ENCODE measurements around the gene SSH2.
"Not testable (repeated sequence)": the region's sequence is repeated elsewhere in the genome, so short reads cannot be mapped to it uniquely, and the experiment has no call there.

Gene SSH2

GRCh38 chr17:29749045-29749825 is 180.8 kb downstream of the SSH2 start:
- no peak for DNase-seq

DNA sequence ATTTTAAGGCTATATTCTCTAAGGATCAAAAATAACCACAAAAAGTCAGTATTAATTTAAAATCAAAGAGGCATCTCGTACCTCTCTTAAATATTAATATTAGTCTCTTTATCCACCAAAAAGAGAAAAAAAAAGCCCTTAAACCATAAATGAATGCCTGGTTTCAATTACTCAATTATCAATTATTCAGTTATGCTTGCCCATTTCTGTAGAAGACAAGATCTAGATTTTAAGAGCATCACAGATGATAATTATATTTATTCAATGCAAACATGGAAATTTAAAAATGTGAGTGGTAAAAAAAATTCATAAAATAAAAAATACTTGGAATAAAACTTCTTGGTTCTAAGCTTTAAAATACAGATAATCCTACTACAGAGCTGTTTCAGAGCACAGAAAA is 181.6 kb downstream of the SSH2 start:
- DNase-seq, result no peak

DNA sequence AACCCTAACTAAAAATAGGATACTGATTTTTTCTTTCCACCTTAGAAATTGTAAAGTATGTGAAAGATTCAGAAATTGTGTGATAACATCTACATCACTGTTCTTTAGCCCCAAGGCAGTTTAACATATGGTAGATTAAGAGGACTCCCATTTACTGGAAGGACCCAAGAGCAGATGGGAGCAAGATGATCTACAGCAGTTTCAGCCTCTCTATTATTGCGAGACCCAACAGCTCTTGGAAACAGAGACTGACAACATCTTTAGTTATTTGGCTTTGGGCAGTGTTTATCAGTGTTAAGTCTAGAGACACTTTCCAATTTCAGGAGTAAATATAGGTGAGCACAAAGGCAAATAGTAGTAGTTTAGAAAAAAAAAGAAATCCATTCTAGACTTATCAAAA is 182.4 kb downstream of the SSH2 start:
- no peak for DNase-seq

GRCh38 chr17:29746669-29747068 is 183.4 kb downstream of the SSH2 start:
- no peak for DNase-seq

GRCh38 chr17:29744121-29744520 is 185.9 kb downstream of the SSH2 start:
- no peak for DNase-seq

DNA sequence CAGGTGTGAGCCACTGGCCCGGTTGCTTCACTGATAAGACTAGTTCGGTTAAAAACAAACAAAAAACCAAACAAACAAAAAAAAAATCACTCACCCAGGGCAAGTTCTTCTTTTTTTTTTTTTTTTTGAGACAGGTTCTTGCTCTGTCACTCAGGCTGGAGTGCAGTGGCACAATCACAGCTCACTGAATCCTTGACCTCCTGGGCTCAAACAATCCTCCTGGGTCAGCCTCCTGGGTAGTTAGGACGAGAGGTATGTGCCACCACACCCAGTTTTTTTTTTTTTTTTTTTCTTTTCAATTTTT is 187.9 kb downstream of the SSH2 start:
- DNase-seq, result no peak

GRCh38 chr17:29740017-29740416 is 190.0 kb downstream of the SSH2 start:
- peak in 4 of 58 donors; percentile 6 to 23 (median 16) for DNase-seq

DNA sequence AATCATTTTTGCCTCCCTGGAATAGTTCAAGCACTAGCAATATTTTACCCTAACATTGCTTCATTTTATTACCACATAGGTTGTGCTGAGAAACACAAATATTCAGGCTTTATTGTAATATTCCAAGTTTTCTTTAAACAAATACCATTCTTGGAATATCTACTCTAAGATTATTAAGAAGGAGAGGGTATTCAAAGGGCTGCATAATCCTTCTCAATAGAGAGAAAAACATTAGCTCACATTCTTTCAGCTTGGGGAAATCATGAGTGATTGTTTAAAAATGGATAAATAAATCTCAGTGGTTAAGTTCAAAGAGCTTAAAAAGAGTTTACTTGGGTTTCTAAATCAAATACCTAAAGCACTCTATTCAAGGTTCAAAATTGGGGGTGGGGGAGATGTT is 195.4 kb downstream of the SSH2 start:
- no peak for DNase-seq

- DNase-seq, result no peak
Observed at GRCh38 chr17:29733166-29733565, 196.9 kb downstream of the SSH2 start.

DNA sequence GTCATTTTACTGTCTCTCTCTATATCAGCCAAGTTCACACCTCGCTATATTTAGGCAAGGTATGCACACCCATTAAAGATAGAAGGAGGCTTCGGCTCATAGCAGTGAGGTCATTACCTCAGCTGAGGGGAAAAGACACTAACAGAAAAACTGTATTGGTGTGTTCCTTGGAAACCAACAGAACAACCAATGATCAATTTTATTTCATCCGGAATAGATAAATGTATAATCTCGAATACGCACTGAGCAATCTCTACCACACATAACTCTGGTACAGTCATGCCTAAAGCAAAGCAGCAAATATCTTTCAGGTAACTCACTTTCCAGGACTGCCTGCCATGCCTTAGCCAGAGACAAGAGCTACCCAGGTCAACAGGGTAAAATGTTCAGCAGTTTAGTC is 197.4 kb downstream of the SSH2 start:
- DNase-seq, result no peak

DNA sequence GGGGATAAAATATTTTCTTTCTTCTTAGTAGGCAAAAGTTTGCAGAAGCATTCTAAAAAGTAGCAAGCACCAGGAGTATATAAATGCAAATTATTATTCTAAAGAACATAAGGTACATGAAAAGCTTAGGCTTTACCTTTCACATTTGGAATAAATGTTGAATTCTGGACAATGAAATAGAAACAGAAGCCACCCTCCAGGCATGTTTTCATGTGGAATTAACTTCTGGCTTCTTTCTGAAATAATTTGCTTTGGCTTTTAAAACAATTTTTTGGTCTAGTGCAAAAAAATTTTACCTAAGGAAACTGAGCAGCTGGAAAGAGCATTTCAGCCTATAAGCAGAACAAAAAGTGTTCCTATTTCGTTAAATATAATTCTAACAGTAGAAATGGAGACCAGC is 197.8 kb downstream of the SSH2 start:
- no peak for DNase-seq

DNA sequence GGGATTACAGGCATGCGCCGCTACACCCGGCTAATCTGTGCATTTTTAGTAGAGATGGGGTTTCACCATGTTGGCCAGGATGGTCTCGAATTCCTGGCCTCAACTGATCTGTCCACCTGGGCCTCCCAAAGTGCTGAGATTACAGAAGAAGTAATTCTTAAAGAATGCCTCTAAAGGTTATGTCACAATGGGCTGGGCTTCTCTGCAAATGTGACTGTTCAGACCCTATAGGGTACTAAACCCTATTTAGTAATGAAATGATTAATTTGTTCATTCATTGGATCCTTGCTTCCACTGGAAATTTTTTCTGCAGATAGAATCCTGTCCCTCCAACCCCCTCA is 198.5 kb downstream of the SSH2 start:
- DNase-seq, result no peak

GRCh38 chr17:29728490-29728889 is 201.5 kb downstream of the SSH2 start:
- DNase-seq, result no peak

DNA sequence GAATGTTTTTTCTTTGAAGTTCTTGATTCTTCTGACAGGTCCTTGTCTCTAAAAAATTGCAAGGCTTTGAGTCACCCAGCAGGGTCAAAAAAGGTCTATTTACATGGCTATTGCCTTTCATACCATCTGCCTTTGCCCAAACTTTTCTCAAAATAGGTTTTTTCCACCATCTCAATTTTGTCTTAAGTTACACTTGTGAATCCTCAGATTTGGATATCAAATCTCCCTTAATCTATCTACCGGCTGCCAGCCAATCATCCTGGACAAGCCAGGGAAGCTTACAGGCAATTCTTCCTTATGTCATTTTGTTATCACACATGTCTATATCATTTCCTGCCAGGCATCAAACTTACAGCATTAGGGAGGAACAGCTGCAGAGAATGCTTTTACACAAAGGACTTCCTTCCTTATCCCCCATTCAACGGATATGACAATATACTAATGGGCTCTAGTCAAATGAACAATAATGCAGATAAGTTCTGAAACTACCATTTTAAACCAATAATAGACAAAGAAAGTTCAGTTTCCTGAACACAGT is 203.2 kb downstream of the SSH2 start:
- DNase-seq, result no peak

DNA sequence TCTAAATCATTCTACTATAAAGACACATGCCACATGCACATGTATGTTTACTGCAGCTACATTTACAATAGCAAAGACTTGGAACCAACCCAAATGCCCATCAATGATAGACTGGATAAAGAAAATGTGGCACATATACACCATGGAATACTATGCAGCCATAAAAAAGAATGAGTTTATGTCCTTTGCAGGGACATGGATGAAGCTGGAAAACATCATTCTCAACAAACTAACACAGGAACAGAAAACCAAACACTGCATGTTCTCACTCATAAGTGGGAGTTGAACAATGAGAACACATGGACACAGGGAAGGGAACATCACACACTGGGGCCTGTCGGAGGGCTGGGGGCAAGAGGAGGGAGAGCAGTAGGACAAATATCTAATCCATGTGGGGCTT is 204.6 kb downstream of the SSH2 start:
- DNase-seq, result not testable (repeated sequence)

- DNase-seq, result no peak
Observed at GRCh38 chr17:29723278-29724047, 206.6 kb downstream of the SSH2 start.

DNA sequence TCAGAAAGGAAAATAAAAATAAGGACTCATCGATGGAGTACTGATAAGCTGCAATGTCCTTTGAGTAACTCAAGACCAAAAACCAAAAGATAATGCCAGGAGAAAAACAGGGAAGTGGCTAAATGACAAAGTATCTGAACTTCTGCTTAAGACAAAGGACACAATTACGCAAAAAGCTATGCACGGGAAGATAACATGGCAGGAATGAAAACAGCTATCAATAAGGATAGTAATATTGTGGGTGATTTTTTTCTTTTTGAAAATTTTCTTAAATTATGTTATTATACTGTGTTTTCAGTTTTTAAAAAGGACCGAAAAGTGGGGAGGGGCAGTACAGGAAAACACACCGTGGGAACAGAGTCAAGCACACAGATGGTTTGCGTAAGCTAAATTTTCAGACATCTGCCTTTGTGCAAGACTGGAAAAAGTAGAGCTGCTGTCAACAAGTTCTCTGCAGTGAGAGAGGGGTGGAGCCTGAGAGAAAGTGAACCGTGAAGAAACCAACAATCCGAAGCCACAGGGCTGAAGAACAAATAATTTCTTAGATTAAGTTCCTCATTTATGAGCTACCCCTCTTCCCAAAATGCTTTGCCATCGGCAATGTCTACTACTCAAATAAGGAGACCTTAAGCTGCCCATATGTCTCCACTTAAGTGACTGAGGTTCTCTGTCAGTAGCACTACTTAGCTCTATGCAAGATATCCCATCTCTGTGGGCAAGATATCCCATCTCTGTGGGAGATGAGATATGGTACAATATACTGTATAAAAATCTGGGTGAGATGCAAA is 207.4 kb downstream of the SSH2 start:
- DNase-seq, result peak in 9 of 58 donors; percentile 2 to 63 (median 15)

DNA sequence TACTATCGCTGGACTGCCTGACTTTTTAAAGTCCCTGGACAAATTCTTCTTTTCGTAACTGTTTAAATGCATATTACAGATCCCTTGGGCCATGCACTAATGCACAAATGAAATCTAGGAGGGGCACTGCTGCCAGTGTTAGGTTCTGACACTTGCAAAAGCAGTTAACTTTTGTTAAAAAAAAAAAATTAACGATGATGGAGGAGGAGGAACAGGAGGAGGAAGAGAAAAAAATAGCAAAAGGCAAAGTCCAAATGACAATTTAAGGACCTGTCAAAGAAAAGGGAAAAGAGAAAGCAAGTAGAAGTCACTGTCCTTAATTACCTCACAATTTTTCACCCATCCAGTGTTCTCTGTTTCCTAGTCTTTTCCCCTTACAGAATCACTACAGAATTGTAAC is 209.5 kb downstream of the SSH2 start:
- no peak for DNase-seq

DNA sequence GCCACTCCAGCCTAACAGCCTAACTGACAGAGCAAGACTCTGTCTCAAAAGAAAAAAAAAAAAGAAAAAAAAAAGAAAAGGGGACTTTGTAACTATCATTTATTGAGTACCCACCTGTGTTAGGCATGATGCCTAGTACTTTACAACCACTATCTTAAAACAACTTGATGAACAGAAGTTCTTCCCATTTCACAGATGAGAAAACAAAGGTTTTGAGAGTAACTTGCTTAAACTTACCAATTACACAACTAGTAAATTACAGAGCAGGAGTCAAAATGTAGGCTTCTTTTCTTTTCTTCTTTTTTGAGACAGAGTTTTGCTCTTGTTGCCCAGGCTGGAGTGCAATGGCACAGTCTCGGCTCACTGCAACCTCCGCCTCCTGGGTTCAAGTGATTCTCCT is 210.6 kb downstream of the SSH2 start:
- DNase-seq, result no peak

GRCh38 chr17:29718446-29719039 is 211.5 kb downstream of the SSH2 start:
- DNase-seq, result no peak

DNA sequence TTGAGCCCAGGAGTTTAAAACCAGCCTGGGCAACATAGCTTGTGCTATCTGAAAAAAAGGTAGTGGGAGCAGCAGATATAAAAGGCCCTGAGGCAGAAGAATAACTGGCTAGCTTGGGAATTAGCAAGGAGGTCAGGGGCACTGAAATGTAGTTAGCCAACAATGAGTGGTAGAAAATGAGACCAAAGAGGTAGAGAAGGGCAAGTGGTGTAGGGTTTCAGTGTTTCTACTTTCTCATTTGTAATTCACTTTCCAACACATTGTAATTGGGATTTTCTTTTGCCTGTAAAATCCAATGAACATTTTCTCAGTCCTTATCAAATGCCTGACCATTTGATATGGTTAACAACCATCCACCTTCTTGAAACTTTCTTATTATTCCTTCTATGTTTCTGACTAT is 212.2 kb downstream of the SSH2 start:
- DNase-seq, result no peak

DNA sequence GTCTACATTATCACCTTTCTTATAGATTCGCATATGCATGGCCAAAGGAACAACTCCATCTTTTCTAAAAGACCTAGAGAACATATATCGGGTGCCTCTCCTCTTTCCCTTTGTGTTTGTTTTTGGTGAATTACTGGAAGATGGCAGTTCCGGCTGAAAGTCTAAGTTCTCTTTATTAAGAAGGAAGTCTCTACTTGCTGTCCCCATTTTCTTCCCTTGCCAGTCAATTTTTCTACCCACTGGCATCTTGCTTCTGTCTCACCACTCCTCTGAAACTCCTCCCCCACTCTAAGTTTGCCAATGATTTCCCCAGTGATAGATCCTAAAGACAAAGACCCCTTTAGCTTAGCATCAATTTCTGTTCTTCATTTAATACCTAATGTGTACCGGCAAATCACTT is 213.5 kb downstream of the SSH2 start:
- DNase-seq, result peak in 1 of 58 donors; percentile 9
